GM13976 (cell line): ENCODE measurements around the gene SMIM22.

Experiments used
- DNase-seq: peaks from one replicate; pipeline ENCODE4 v3.0.0; 2012; ENCODE audit warnings: low spot score
- CTCF ChIP-seq: IDR thresholded peaks from 2 replicates; pipeline ENCODE4 v1.5.1; 2012; ENCODE audit warnings: borderline replicate concordance, mild to moderate bottlenecking; ENCODE audit not compliant: insufficient read depth; ENCODE audit errors: extremely low read depth, missing control alignments, control extremely low read depth
- in situ Hi-C: fragments of 300-500 bp; cut with MboI; formaldehyde crosslinking; loops from one replicate; pipeline ENCODE4 v1.12.0; 2022; ENCODE audit warnings: low sequenced_read_pairs, mixed read lengths, inconsistent platforms; ENCODE audit not compliant: unreplicated experiment

SMIM22 gene

GRCh38 chr16:4813251-4814003, 18.3 kb downstream of the SMIM22 start:
- no peak for TF ChIP-seq CTCF
- in situ Hi-C loops: no loop called here
- no peak for DNase-seq

- no peak for DNase-seq
- TF ChIP-seq CTCF: no peak
- in situ Hi-C loops: no loop called here
Measured at GRCh38 chr16:4814046-4814445, 18.9 kb downstream of the SMIM22 start.

- no peak for DNase-seq
- no peak for TF ChIP-seq CTCF
- in situ Hi-C loops: no loop called here
Measured at GRCh38 chr16:4814542-4815173, 19.5 kb downstream of the SMIM22 start.

GRCh38 chr16:4820652-4821051, 25.5 kb downstream of the SMIM22 start:
- TF ChIP-seq CTCF: no peak
- in situ Hi-C loops: no loop called here
- DNase-seq: no peak

GRCh38 chr16:4825196-4825595, 30.0 kb downstream of the SMIM22 start:
- TF ChIP-seq CTCF: no peak
- in situ Hi-C loops: no loop called here
- no peak for DNase-seq

GRCh38 chr16:4826526-4826925, 31.4 kb downstream of the SMIM22 start:
- in situ Hi-C loops: no loop called here

More at GRCh38 chr16:4826526-4826925, 31.4 kb downstream of the SMIM22 start:
- DNase-seq: no peak
- no peak for TF ChIP-seq CTCF
